Stimulated activated CD4-positive, alpha-beta T cell treated with anti-CD3 and anti-CD28 coated beads, Interleukin-15, amount 100 ng/mL, for 48 hours (primary cell): ENCODE data around the gene CD164.
A peak's percentile ranks its signal among the peaks of the same experiment; 100 is the strongest.
"Not testable (repeated sequence)": the region's sequence is repeated elsewhere in the genome, so short reads cannot be mapped to it uniquely, and the experiment has no call there.

Source experiments
- DNase-seq, 2 donors: peaks; one replicate each; pipeline ENCODE4 v3.0.0-alpha.2; 2020; ENCODE audit warnings: low read depth in 2 of 2

The CD164 gene

DNA sequence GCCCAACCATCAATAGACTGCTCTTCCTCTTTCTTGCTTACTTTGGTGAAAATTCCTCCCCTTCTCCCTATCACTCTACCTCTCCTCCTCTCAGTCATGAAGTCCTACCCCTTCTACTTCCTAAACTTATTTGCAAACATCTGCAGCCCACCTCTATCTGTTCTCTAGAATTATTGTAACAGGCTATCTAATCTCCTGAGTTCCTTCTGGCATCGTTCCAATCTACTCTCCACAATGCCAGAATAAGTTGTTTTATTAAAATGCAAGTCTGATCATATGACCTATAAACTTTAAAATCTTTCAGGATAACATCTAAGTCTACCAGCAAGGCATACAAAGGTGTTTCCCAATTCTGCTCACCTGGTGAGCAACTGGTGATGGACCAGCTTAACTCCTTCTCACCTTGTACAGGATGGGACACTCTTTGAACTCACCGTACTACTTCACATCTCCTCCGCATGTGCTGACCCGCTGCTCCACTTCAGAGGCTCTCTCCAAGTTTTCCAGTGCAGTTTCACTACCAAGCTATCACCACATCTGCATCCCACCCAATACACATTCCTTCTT is 7.9 kb downstream of the CD164 start:
- DNase-seq = no peak

DNA sequence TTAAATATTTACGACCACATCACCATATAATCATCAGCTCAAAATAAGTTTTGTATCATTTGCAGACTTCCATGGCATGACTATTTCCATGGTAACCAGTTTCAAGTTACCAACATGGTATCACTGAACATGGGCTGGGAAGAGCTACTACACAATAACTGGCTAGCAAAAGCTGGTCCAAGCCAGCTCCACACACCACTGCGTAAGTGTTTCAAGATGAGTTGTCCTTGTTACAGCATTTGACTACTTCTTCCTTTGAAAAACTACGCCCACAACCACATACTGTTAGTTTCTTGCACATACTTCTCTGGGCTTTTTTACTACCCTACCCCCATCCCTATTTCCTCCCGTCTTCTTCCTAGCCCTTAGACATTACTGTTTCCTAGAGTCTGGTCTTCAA is 8.5 kb downstream of the CD164 start:
- peak; percentile 42 to 45 for DNase-seq

DNA sequence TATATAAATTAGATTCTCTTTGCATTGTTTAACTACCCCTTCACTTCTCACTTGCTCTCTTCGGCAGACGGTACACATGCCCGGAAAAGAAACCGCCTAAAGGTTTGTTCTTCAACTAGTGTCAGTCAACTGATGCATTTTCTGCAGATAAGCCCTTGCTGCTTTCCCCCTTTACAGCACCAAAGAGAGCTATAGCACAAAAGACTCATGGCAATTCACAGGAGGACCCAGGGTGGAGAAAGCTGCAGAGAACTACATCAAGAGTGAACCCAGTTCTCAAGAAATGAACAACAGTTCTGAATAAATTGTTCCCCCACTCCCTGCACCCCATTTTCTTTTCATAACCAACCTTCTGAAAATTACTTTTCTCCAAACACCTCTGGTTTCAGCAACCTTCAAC is 8.9 kb downstream of the CD164 start:
- DNase-seq = peak in 1 of 2 donors; percentile 15

DNA sequence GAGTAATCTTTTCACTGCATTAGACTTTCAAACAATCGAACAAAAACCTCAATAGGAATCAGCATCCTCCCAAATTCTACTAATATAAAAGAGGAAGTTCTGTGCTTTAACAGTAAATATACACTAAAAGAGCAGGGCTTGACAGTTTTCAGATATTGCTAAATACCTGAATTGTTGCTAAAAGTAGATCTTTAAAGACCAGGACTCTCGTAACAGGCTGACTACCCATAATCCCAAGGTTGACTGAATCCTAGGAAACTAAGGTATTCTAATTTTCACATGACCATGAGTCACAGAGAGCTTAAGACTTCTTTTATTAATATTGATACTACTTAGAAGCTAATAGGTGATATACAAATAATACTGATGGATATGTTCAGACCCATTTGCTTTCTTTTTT is 10.1 kb downstream of the CD164 start:
- DNase-seq = no peak

DNA sequence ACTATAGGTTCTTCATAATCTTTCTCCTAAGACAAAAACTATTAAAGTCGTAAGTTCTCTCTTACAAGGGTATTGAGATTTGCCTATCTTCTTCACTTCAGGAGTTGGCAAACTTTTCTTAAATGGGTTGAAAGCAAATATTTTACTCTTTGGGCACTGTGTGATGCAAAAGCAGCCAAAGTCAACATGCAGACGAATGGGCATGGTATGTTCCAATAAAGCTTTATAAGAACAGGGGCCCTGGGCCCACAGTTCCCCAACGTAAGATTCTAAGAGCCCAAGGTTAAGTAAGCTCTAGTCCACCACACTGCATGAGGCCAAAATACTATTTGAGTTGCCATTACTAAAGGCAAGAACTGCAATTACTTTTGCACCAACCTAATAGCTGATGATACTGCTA is 11.5 kb downstream of the CD164 start:
- DNase-seq = no peak

DNA sequence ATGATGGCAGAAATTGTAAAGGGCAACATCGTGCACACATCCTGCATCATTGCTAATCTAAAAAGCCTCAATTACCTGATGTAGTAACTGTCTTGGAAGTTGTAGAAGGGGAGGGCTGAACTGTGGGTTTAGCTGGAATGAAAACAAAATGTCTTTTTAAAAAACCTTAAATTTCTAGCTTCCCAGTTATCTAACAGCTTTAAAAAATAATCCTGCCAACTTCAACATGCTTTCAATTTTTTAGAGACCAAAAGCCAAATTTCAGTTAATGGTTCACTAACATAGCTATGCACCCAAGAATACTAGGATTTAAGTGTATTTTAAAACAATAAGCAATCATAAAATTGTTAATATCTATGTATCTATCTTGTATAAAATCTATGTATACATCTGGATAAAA is 11.9 kb downstream of the CD164 start:
- no peak for DNase-seq

DNA sequence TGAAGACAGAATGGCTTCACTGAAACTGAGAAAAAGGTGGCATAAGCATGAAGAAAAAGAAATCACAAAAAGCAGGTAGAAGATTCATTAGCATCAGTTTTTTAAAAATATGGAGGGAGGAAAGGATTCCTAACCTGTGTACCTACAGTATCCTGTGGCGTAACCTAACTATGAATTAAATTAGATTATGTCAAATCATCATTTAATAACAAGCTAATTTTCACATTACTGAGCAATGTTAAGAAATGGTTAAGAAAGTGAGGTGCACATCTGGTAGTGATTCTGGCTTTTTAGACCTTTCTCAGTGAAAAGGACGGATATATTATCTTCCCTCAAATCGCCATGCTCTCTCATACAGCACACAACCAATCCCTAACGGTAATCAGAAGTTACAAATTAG is 12.5 kb downstream of the CD164 start:
- no peak for DNase-seq

DNA sequence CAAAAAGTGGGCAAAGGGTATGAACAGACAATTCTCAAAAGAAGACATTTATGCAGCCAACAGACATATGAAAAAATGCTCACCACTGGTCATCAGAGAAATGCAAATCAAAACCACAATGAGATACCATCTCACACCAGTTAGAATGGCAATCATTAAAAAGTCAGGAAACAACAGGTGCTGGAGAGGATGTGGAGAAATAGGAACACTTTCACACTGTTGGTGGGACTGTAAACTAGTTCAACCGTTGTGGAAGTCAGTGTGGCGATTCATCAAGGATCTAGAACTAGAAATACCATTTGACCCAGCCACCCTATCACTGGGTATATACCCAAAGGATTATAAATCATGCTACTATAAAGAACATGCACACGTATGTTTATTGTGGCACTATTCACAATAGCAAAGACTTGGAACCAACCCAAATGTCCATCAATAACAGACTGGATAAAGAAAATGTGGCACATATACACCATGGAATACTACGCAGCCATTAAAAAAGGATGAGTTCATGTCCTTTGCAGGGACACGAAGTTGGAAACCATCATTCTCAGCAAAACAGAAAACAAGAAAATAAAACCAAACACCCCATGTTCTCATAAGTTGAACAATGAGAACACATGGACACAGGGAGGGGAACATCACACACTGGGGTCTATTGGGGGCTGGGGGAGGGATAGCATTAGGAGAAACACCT is 17.7 kb downstream of the CD164 start:
- DNase-seq = not testable (repeated sequence)

DNA sequence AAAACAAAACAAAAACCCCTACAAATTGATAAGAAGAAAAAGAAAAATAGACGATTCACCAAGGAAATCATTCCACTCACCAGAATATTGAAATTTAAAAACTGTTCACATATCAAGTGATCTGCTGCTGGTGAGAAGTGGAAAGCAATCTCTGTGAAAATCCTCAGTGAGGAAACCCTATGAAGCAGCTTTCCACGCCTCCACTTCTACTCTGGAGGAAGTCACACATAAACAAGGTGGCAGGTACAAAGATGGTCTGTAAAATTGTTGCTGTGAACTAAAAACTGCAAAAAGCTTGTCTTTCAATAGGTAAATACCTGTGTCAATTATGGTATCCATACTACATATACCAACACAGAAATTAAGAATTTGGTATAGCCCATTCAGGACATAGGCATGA is 18.5 kb downstream of the CD164 start:
- no peak for DNase-seq

DNA sequence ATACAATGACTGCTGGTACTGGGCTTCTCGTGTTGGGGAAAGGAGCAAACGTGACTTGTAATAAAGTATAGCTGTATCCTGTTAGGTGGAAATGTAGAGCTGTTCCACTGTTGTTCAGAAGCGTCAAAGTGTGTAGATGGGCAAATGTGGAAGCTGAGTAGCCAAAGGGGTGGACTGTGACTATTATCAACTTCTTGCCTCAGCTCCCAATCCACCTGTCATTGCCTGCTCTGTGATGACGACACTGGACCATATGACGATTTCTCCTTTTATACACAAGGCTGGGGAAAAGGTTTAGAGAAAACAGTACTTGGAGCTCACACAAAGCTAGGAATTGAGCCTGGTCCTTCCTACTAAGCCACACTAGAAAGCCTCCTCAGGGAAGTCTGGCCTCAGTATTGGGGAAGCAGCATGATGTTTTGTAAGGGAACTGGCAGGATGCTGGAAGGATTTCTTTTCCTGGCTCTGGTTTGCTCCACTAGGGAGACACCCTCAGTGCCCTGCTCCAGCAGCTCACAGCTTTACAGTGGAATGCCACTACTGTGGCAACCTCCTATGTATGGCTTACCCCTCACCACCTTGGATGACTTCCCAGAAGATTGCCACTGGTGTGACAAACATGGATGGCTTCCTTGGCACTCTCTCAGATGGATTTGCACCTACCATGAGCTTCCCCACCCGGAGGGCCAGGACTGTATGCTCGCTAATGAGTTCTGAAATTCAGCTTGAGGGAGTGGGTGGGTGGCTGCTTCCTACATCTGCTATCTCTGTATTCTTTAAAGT is 20.0 kb downstream of the CD164 start:
- DNase-seq = no peak

DNA sequence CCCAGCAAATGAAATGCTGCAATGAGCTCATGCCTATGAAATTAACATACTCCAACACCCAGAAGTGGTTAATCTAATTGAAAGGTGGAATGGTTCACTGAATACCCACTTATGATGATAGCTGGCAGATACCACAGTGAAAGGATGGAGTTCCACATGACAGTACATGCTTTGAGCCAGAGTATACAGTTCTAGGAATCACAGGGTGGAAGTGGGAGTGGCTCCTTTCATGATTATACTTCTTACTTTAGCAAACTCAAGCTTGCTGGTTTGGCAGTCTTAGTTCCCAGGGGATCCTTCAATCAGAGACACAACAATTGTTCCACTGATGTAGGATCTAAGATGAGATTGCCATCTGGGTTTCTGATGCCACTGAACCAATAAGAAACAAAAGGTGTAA is 21.5 kb downstream of the CD164 start:
- no peak for DNase-seq

DNA sequence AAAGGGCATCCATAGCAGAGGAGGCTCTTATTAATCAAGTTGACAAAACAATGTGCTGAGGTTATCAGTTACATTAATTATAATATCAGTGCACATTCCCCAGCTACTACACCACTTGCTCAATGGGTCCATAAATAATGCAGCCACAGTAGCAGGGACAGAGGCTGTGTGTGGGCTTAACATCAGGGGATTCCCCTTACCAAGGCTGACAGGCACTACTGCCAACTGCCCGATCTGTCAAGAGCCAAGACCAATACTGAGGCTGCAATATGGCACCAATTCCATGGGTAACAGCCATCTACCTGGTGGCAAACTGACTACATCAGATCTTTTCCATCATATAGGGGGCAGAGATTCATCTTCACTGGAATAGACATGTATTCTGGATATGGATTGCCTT is 22.0 kb downstream of the CD164 start:
- no peak for DNase-seq

DNA sequence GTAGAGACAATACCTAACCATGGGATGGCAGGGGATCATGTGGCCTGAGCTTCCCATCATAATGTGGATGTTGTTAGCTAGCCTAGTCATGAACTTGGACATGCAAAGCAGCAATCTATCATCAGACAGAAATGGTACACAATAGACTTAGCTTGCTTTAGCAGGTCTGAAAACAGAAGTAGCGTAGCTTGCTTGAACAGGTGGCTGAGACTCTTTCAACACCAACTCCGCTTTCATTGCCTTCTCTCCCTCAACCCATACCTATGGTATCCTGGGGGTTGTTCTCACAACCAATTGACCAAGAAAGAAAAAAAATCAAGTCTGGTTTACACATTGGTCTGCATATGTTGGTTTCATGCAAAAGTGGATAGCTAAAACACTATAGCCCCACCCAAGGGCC is 23.0 kb downstream of the CD164 start:
- no peak for DNase-seq

DNA sequence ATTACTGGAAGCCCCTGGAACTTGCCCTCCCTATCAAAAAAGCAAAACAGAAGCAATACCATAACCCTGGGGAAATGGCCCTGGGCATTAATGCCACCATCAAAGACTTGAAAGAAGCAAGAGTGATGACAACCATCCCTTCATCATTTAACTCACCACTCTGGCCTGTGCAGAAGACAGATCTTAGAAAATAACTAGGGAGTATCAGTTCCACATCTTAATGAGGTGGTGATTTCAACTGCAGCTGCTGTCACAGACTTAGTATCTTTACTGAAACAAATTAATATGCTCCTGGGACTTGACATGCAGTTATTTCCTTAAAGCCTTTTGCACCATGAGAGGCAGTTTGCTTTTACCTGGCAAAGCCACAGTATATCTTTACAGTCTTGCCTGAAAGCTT is 24.1 kb downstream of the CD164 start:
- no peak for DNase-seq

DNA sequence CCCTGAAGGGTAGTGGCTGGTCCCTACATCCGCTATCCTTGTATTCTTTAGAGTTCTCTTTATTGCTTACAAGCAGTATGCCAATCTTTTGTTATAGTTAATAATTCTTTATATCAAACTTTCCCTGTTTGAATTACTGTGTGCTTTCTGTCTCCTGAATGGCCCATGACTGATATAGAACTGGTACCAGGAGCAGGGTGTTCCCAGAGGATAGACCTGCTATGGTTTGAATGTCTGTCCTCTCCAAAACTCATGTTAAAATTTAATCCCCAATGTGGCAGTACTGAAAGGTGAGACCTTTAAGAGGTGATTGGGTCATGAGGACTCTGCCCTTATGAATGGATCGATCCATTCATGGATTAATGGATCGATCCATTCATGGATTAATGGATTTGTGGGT is 26.0 kb downstream of the CD164 start:
- no peak for DNase-seq

DNA sequence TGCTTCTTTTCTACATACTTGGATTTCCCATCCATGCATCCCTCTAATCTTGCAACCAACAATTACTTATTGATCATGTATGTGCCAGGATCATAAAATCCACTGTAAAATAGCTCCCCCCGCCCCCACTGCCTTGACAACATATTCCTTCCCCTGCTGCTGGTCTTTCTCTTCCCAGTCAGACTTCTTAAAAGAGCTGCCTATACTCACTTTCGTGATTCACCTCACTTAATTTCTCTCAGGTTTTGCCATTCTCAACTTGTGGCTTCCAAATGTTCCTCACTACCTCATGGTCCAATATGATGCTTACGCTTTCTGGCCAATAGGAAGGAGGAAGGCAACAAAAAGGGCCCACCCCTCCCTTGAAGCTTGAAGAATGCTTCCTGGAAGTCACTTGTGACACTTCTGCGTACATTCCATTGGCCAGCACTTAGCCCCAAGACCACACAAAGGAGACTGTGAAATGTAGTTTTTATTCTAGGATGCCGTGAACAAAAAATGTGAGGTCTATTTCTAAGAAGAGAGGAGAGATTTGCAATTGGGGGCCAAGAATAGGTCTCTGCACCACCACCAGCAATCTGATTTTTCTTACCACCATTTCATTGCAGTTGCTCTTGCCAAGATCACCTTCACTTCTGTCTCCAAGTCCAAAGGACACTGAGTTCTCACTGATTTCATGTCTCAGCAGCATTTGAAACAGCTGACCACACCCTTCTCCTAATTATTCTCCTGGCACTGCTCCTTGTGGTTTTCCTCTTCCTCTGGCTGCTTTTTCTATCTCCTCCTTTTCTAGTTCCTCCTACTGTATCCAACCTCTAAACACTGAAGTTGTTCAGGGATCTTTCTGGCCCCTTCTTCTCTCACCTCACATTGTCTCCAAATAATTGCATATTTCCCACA is 30.8 kb downstream of the CD164 start:
- no peak for DNase-seq

DNA sequence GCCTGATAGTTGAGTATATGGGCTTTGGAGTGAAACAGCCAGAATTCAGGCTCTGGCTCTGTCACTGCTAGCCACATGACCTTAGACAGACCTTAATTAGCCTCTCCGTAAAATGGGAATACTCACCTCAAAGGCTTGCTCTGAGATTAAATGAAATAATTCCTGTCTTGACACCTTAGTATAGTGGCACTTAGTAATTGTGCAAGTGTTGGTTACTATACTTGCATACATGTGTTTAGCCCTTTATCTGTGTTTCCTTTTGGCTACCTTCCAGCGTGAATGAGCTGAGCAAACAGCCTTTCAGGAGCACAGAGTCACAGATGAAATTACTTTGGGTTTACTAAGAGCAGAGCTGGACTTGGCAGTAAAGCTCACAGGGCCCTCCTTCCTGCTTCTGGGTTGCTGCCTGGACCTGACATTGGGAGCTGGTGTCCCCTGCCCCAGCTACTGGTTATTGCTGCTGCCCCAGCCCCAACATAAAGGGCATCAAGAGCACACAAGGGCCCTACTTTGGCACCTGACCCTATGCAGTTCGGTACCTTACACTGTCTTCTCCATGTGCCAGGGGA is 32.8 kb downstream of the CD164 start:
- no peak for DNase-seq

DNA sequence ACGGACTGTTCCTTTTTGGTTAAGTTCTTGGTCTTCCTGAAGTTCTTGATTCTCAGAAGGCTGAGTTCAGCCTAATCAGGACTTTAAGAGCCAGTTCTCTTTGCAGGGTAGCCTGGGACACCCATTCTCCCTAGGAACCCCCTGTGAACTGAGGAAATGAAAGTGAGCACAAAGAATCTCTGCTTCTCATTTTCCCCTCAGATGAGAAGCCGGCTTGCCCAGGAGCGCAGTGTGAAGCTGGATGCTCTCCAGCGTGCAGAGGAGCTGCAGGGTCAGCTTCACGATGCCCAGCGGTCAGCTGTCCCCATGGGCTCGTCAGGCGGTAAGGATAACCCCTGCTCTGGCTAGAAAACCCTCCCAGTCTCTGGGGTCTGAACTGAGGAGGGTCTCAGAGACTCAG is 34.0 kb downstream of the CD164 start:
- no peak for DNase-seq

DNA sequence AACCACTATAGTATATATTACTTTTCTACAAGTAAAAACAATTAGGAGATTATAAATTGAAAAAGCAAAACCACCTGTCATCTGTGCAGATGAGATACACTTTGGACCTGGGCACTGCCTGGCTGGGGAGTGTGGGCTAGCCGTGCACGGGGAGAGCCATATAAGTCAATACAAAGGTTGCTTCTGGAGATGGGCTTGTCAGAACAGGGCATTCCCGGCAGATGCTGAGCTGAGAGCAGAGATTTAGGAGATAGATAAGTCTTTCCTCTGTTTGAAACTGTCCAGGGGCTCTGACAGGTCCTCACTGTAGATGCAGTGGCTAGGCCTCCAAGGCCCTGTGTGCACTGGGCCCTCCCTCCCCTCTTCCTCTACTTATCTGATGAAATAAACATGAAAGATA is 34.5 kb downstream of the CD164 start:
- DNase-seq = no peak

DNA sequence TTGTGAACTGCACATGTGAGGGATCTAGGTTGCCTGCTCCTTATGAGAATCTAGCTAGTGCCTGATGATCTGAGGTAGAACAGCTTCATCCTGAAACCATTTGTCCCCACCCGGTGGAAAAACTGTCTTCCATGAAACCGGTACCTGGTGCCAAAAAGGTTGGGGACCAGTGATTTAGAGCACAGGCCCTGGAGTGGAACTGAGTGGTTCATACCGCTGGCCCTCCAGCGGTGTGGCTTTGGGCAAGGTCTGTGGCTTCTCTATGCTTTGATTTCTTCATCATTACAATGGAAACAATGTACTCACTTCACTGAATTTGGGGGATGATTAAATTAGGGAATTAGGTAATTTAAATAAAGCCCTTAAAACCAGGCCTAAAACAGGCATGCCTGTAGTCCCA is 36.3 kb downstream of the CD164 start:
- no peak for DNase-seq

DNA sequence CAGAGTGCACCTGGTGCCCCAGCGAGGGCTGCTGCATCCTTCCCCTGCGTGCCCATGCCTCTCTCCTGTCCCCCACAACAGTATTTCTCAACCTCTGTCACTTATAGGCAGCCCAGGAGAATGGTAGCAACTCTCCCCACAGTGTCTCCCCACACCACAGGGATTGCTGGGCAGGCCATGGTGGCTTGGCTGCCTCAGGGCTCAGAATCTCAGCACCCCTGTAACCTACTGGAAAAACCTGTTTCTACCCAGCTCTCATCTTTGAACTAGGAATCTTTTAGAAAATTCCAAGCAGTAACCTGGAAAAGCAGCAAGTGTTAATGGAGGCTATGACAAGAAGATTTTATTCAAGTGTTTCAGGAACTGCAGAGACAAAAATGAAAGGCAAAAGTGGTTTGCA is 38.0 kb downstream of the CD164 start:
- no peak for DNase-seq

DNA sequence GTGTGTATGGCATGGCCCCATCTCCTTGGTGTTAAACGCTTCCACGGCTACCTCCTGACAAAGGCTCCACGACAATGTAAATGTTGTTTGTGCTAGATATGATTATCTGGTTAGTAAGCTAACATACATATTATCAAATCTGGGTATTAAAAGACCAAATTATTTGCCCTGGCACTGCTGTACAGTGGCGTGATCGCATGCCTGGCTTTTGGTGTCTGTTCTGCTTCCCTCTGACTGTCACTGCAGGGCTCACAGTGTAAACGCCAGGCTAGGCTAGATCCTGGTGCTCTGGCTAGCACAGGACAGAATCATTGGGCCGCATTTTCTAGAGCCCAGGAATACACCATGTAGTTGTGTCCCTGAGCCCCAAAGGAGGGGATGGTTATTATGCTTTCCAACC is 38.7 kb downstream of the CD164 start:
- no peak for DNase-seq
